ENCODE data around the gene MXRA8.

The MXRA8 gene

DNA sequence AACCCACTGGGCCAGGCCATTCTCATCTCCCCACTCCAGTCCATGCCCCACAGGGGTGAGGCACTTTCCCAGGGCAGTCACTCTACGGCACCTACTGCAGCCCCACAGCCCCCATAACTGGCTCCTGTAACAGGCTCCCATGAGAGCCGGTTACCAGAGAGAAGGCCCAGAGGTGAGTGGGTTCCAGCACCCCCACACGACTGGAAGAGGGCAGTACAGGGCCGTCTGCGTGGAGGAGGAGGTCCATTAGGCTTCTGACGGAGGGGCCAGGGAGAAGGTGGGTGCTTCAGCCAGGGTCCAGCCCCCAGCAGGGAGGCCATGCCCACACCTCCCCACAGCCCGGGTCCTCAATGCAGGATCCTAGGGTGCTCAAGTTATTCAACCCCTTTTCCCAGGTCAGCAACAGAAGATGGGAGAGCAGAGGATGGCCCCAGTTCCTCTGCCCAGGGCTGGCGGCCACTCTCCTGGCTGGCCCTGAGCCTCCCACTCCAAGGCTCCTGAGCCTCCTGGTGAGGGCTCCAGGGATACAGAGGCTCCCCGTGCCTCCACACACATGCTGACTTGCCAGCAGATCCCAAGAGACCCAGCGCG, 52.2 kb downstream of the MXRA8 start:
- DNase-seq, result no peak

DNA sequence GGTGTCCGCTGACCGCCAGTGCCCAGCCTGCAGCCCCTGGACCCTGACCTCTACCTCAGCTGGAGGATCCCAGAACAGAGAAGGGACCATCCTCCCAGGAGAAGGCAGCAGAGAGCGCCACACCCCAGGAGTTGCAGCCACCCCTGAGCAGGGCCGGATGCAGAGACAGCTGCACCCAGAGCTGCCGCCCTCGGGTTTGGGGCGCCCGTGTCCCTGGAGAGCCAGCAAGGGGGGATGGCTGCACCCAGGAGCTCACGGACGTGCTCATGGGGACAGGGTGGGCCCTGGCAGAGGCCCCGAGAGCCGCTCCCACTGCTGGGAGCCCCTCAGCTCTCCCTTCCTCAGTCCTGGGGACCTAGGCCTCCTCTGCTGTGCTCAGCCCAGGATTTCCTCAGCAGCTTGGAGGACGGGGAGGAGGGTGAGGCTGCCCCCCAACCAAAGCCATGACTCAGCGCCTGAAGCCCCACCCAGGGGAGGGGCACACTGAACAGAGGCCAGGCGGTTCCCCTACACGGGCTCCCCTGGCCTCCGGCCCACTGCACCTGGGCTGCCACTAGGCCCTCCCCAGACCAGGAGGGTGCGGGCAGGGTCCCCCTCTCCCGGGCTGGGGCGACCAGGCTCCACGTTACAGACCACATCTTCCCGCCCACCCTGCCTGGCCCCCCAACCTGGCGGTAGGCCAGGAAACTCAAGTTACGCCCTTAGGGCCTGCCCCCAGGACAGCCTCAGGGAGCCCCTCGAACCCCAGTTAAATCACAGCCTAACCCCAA, 52.9 kb downstream of the MXRA8 start:
- DNase-seq, result peak; percentile 70

DNA sequence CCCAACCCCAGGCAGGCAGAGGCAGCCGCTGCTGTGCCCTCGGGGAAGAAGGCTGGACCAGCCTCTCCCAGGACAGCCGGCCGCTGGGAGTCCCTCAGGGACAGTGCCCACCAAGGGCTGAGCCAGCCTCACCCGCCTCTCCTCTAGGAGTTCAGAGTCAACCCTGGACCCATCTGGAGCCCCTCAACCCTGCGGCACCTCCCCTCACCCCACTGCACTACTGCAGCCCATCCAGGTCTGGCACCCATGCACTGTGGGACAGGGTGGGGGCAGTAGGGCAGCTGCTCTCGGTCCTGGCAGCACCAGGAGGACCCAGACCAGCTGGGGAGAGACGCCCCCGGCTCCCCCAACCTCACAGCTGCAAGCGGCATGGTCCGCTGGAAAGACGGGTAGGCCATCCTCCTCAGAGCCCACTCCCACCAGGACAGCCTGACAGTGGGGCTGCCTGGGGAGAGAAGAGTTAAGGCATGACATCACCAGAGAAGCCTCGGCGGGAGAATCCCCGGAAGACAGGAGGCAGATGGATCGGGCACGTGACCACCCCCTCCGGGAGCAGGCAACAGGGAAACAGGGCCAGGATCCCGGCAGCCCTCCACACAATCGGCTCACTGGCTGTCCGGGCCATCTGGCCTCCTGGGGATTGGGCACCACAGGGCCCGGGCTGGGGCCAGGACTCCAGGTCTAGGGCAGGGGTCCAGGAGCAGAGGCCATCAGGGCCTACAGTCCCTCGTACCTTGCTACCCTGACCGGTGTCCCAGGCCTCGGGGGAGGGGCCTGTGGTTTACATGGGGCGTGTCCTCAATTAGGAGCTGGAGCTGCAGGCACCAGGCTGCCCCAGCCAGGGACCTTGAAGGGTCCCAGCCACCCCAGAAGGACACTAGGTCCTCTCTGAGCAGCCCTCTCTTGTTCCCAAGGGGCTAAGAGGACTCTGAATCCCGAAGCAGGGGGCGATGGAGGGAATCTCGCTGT, 53.7 kb downstream of the MXRA8 start:
- DNase-seq, result no peak

DNA sequence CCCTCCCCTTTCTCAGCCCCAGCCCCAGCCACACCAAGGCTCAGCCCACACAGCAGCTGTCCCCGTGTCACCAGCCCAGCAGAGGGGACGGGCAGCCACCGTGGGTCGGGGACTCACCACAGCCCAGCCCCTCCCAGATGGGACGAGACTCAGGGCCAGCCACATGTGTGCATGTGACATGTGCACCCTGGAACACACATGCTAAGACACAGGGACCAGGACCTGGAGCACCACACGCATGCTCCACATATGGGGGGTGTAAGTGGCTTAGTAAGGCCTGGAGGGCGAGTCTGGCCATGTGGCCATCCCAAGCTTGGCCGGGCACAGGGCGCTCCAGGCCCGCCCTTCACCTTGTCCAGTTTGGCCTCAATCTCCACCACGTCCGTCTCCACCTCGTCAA, 54.6 kb downstream of the MXRA8 start:
- DNase-seq, result no peak

DNA sequence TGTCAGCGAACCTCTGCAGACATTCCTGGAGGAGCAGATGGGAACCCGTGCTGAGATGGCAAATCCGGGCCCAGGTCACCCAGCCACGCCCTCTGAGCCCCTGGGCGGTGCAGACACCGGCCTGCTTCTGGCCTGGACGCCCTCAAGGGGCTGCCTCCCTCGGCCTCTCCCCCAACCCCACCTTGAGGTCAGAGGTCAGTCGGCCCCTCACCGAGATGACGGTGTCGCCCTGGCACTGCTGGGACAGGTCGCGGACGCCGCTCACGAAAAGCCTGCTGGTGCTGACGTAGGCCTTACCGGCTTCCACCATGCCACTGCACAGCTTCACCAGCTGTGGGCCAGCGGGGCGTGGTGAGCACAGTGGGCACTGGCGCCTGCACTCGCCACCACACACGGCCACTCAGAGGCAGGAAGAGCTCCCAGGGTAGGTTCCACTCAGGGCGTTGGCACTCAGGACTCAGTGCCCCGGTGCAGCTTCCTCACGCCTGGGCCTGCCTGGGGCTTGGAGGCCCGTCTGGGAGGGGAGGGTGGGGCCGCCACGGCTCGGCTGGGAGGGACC, 55.3 kb downstream of the MXRA8 start:
- no peak for DNase-seq
